ENCODE results near the gene CCDC167. TPM values are rescaled to one million over a fixed set of nuclear protein-coding genes. Genes with fewer than 3 reads are reported as not detected.
A peak's percentile ranks its signal among the peaks of the same experiment; 100 is the strongest.
"Not testable (repeated sequence)": the region's sequence is repeated elsewhere in the genome, so short reads cannot be mapped to it uniquely, and the experiment has no call there.

Gene CCDC167
- total and polyA plus RNA-seq, 10 of the 15 experiments (the other 5 are each of a cell fraction or from before 2014, with no cell fraction given), result 74.9 to 380 (median 137) TPM

- BruUV-seq (replicated peaks); DNase-seq (ENCODE audit: low read depth, low spot score); H3K36me3 ChIP-seq (ENCODE audit: control insufficient read depth in 2 of 2, insufficient read depth in 2 of 2, low read length in 1 of 2); H3K4me3 ChIP-seq; H3K27me3 ChIP-seq (replicated peaks in 1 of 2; ENCODE audit: control insufficient read depth in 2 of 2, insufficient read depth in 2 of 2, low read length in 1 of 2); FAIRE-seq; H3K4me2 ChIP-seq (ENCODE audit: control insufficient read depth, insufficient read depth); H2AFZ ChIP-seq (ENCODE audit: control insufficient read depth, low read depth, low read length); H3K9ac ChIP-seq (ENCODE audit: control insufficient read depth, insufficient read depth, low read length); in situ Hi-C loops (cut with MboI); H3K9me3 ChIP-seq (replicated peaks; ENCODE audit: control insufficient read depth, insufficient read depth, low read length); H3K27ac ChIP-seq (ENCODE audit: control insufficient read depth, insufficient read depth); ATAC-seq; intact Hi-C loops (cut with micrococcal nuclease; ENCODE audit: unreplicated experiment); H4K20me1 ChIP-seq (ENCODE audit: control insufficient read depth, insufficient read depth): not testable (repeated sequence)
- peak; percentile 77 for TF ChIP-seq NFYB (IDR thresholded peaks at IDR 0.05; ENCODE audit: insufficient read depth, low read depth, low read length)
- H3K79me2 ChIP-seq (ENCODE audit: control insufficient read depth, insufficient read depth, low read length), result peaks cover 27% of the 10 kb centered on the region
- ChIA-PET RAD21 (ENCODE audit: unreplicated experiment) (interaction anchor here (1.2 to 5.2 kb wide), 4 partner anchors 10 to 191 kb away, joined by 4 to 19 read pairs (median 10); no protein-coding TSS in a partner anchor), POLR2A (interaction anchor here (0.6 to 1.9 kb wide), 5 partner anchors 8 to 200 kb away, joined by 3 to 7 read pairs (median 5); no protein-coding TSS in a partner anchor), CTCF (interaction anchor here (1.2 to 3.5 kb wide), 2 partner anchors 57 to 65 kb away, joined by 5 to 19 read pairs; no protein-coding TSS in a partner anchor), SMC1A (ENCODE audit: uncharacterized antibody, unreplicated experiment) (interaction anchor here (0.6 to 5.8 kb wide), 10 partner anchors 10 to 175 kb away, joined by 3 to 33 read pairs (median 5); no protein-coding TSS in a partner anchor)
- WGBS (ENCODE audit: insufficient coverage, insufficient replicate concordance, low lambda C conversion rate, missing lambda C conversion rate), result 96% methylated on average over 6 of the region's 6 CpGs
- peaks cover 40% of the 10 kb centered on the region for H3K4me1 ChIP-seq (ENCODE audit: control insufficient read depth, insufficient read depth, low read length)
Observed at GRCh38 chr6:37500904-37501303, 1.2 kb upstream of the CCDC167 start.

- H3K27ac ChIP-seq (ENCODE audit: control insufficient read depth, insufficient read depth), result peak overlapping the region; percentile 92; the same call in 1 of the 2 replicates
- no peaks in the 10 kb centered on the region for H3K9me3 ChIP-seq (replicated peaks; ENCODE audit: control insufficient read depth, insufficient read depth, low read length)
- no peak for DNase-seq (ENCODE audit: low read depth, low spot score)
- ChIA-PET POLR2A (interaction anchor here (0.5 to 1.5 kb wide), 10 partner anchors 9 to 547 kb away, joined by 3 to 7 read pairs (median 4); no protein-coding TSS in a partner anchor), RAD21 (ENCODE audit: unreplicated experiment) (interaction anchor here (0.8 to 5.2 kb wide), 7 partner anchors 9 to 192 kb away, joined by 3 to 19 read pairs (median 4); no protein-coding TSS in a partner anchor), SMC1A (ENCODE audit: uncharacterized antibody, unreplicated experiment) (interaction anchor here (0.6 to 5.8 kb wide), 11 partner anchors 8 to 209 kb away, joined by 3 to 33 read pairs (median 5); no protein-coding TSS in a partner anchor), CTCF (interaction anchor here (1.0 to 3.5 kb wide), 4 partner anchors 29 to 66 kb away, joined by 3 to 19 read pairs (median 6); no protein-coding TSS in a partner anchor)
- no peaks in the 10 kb centered on the region for H3K36me3 ChIP-seq (ENCODE audit: control insufficient read depth in 2 of 2, insufficient read depth in 2 of 2, low read length in 1 of 2)
- no peaks in the 10 kb centered on the region for H3K27me3 ChIP-seq (replicated peaks in 1 of 2; ENCODE audit: control insufficient read depth in 2 of 2, insufficient read depth in 2 of 2, low read length in 1 of 2)
- intact Hi-C loops (cut with micrococcal nuclease; ENCODE audit: unreplicated experiment), result no loop called here
- no peak overlapping the region for H3K4me3 ChIP-seq
- peak overlapping the region; percentile 100 for H2AFZ ChIP-seq (ENCODE audit: control insufficient read depth, low read depth, low read length)
- H3K9ac ChIP-seq (ENCODE audit: control insufficient read depth, insufficient read depth, low read length), result 0 out of 2 replicates have a peak overlapping the region, but pooled peaks have one; percentile 95
- FAIRE-seq, result no peak
- peaks cover 45% of the 10 kb centered on the region for H3K4me1 ChIP-seq (ENCODE audit: control insufficient read depth, insufficient read depth, low read length)
- H4K20me1 ChIP-seq (ENCODE audit: control insufficient read depth, insufficient read depth), result no peaks in the 10 kb centered on the region
- peaks cover 27% of the 10 kb centered on the region for H3K79me2 ChIP-seq (ENCODE audit: control insufficient read depth, insufficient read depth, low read length)
- no TSS peak for BruUV-seq (replicated peaks)
- H3K4me2 ChIP-seq (ENCODE audit: control insufficient read depth, insufficient read depth), result peak overlapping the region; percentile 90; the same call in 1 of the 2 replicates
- ATAC-seq, result no peak
- in situ Hi-C loops (cut with MboI), result no loop called here
- 24% methylated on average over 4 of the region's 4 CpGs for WGBS (ENCODE audit: insufficient coverage, insufficient replicate concordance, low lambda C conversion rate, missing lambda C conversion rate)
- peak; percentile 19; the same call in 1 of the 2 replicates for TF ChIP-seq SPI1 (IDR thresholded peaks at IDR 0.05; ENCODE audit: borderline replicate concordance, insufficient read depth, low read depth, low read length)
- peak; percentile 73 for TF ChIP-seq ZBTB40 (IDR thresholded peaks at IDR 0.05; ENCODE audit: borderline replicate concordance)
- TF ChIP-seq PRDM15 (CRISPR knock-in tag; IDR thresholded peaks at IDR 0.05), result no peak
- no peak for TF ChIP-seq RBBP5 (conservative IDR thresholded peaks at IDR 0.05)
Observed at GRCh38 chr6:37500294-37500608, 558 bp upstream of the CCDC167 start.
